Right lobe of liver (tissue), 6 donors: ENCODE measurements around the gene FMN1. TPM values are rescaled to one million over a fixed set of nuclear protein-coding genes. Genes with fewer than 3 reads are reported as not detected.

Experiments used
- ATAC-seq, 4 donors: fragments of 200-7000 bp; cut with Tn5 transposase; one replicate each; pipeline ENCODE4 v1.9.1; 2020; ENCODE audit warnings: mild to moderate bottlenecking in 4 of 4, moderate library complexity in 4 of 4
- DNase-seq, 3 donors: peaks; one replicate each; pipeline ENCODE4 v3.0.0-alpha.2; 2020
- H3K27ac ChIP-seq, 3 donors: fragments of 200-600 bp; one replicate each; pipeline ENCODE4 v1.8.0; 2022
- H3K27me3 ChIP-seq, 2 donors: fragments of 200-600 bp; one replicate each; pipeline ENCODE4 v1.8.0; 2022
- H3K36me3 ChIP-seq, 4 donors: fragments of 200-600 bp; sonication (generic) in 1 of 4; one replicate each; pipeline versions ENCODE4 v1.5.1 to v1.8.0; 2017 to 2022; ENCODE audit warnings: control low read depth in 1 of 4
- H3K4me1 ChIP-seq, 4 donors: fragments of 200-600 bp; sonication (generic) in 1 of 4; one replicate each; pipeline versions ENCODE4 v1.5.1 to v1.8.0; 2017 to 2022; ENCODE audit warnings: control low read depth in 1 of 4
- H3K4me3 ChIP-seq, 3 donors: fragments of 200-600 bp; one replicate each; pipeline ENCODE4 v1.8.0; 2022
- H3K9me3 ChIP-seq, 4 donors: fragments of 200-600 bp; sonication (generic) in 1 of 4; one replicate each; pipeline versions ENCODE4 v1.5.1 to v1.8.0; 2017 to 2022; ENCODE audit warnings: control low read depth in 1 of 4
- CTCF ChIP-seq, 4 donors: fragments of 200-600 bp in 3 of 4; fragments of 450-650 bp in 1 of 4; IDR thresholded peaks; one replicate each; pipeline versions ENCODE4 v1.5.1 to v1.8.0; 2016 to 2022; ENCODE audit warnings: antibody characterized with exemption in 4 of 4, mild to moderate bottlenecking in 2 of 4
- POLR2A ChIP-seq: fragments of 450-650 bp; IDR thresholded peaks from one replicate; pipeline ENCODE4 v1.6.1; 2017; ENCODE audit warnings: antibody characterized with exemption, mild to moderate bottlenecking
- WGBS: methylation state at CpG from one replicate; pipeline ENCODE4 v1.1.6; 2018; ENCODE audit warnings: low coverage, low lambda C conversion rate; ENCODE audit not compliant: insufficient coverage; ENCODE audit errors: missing lambda C conversion rate; 5-methylcytosine and 5-hydroxymethylcytosine counted together
- intact Hi-C, 2 donors: fragments of 100-400 bp; cut with DNase I; formaldehyde crosslinking; loops; one replicate each; pipeline versions ENCODE4 v1.11.2 to v1.14.1; 2022
- total RNA-seq, 6 experiments: library from RNA; depleted of rRNA in 2 of 6; stranded (reverse); fragments of >200 nt in 2 of 6; fragmentation: NEBNext Ultra II Directional in 3 of 6; extraction: Animal tissue kit (Norgen Biotek cat#: 25700) in 3 of 6; gene quantifications; one replicate each; pipeline versions ENCODE4 v1.1.0 to v1.2.4, GENCODE V29; 2016 to 2023
- donor health status: DM: no; HTN: yes; CAD: no.
- donor health status: DM: no; HTN: no; CAD: no.
- donor health status: DM: no; HTN: no; CAD: no.
- donor health status: DM: no; HTN: yes; CAD: no.
- donor health status: DM: no; HTN: yes; CAD: no.

FMN1 gene
- total RNA-seq, 6 experiments from 2014 or later: 1.1 to 6.8 (median 3.1) TPM

GRCh38 chr15:32796856-32797255, 397.7 kb downstream of the FMN1 start:
- DNase-seq: no peak
- Histone ChIP-seq H3K4me1 (no peaks in the 10 kb centered on the region), H3K27ac (no peak overlapping the region), H3K36me3 (no peaks in the 10 kb centered on the region), H3K4me3 (no peak overlapping the region), H3K27me3 (no peaks in the 10 kb centered on the region), H3K9me3 (no peaks in the 10 kb centered on the region)
- ATAC-seq: no peak
- 59% methylated on average over 3 of the region's 3 CpGs for WGBS
- no peak for TF ChIP-seq CTCF (IDR thresholded peaks at IDR 0.05)
- no peak for TF ChIP-seq POLR2A
- intact Hi-C loops: no loop called here

- H3K36me3 ChIP-seq: no peaks in the 10 kb centered on the region
- DNase-seq (no peak), ATAC-seq (peak in 2 of 4 donors; percentile 48 to 58)
- 35% methylated on average over 2 of the region's 3 CpGs for WGBS
- no peaks in the 10 kb centered on the region for H3K4me1 ChIP-seq
- no peaks in the 10 kb centered on the region for H3K9me3 ChIP-seq
- no peak overlapping the region for H3K4me3 ChIP-seq
- H3K27me3 ChIP-seq: no peaks in the 10 kb centered on the region
- TF ChIP-seq POLR2A (no peak), CTCF (IDR thresholded peaks at IDR 0.05) (no peak)
- no peak overlapping the region for H3K27ac ChIP-seq
- intact Hi-C loops: no loop called here
Measured at GRCh38 chr15:32794973-32795372, 399.5 kb downstream of the FMN1 start.

GRCh38 chr15:32792436-32792835, 402.1 kb downstream of the FMN1 start:
- Histone ChIP-seq H3K27me3 (no peaks in the 10 kb centered on the region), H3K4me3 (no peak overlapping the region), H3K27ac (no peak overlapping the region), H3K9me3 (no peaks in the 10 kb centered on the region), H3K4me1 (no peaks in the 10 kb centered on the region), H3K36me3 (no peaks in the 10 kb centered on the region)
- ATAC-seq (no peak), DNase-seq (no peak)
- intact Hi-C loops: no loop called here
- TF ChIP-seq POLR2A (no peak), CTCF (IDR thresholded peaks at IDR 0.05) (no peak)
- WGBS: no CpG with 5 or more reads among the region's 2 CpGs

GRCh38 chr15:32790352-32790999, 404.0 kb downstream of the FMN1 start:
- intact Hi-C loops: no loop called here
- Histone ChIP-seq H3K27me3 (no peaks in the 10 kb centered on the region), H3K9me3 (no peaks in the 10 kb centered on the region), H3K4me3 (no peak overlapping the region), H3K27ac (no peak overlapping the region), H3K4me1 (no peaks in the 10 kb centered on the region), H3K36me3 (no peaks in the 10 kb centered on the region)
- TF ChIP-seq POLR2A: no peak
- no peak for TF ChIP-seq CTCF (IDR thresholded peaks at IDR 0.05)
- peak in 2 of 3 donors; percentile 24 to 52 for DNase-seq
- WGBS: 86% methylated on average over 2 of the region's 2 CpGs
- peak; percentile 65 to 93 (median 90) for ATAC-seq
